H1 (cell line): ENCODE results near the gene OR6N1. TPM values are rescaled to one million over a fixed set of nuclear protein-coding genes. Genes with fewer than 3 reads are reported as not detected.

ENCODE experiments used
- BACH1 ChIP-seq: IDR thresholded peaks from 2 replicates; pipeline ENCODE4 v1.6.1; 2012; ENCODE audit warnings: low read length, improper control_type of control experiment
- BCL11A ChIP-seq, 2 experiments: IDR thresholded peaks; one replicate each; pipeline ENCODE4 v1.6.1; 2011; ENCODE audit warnings: low read depth in 2 of 2, low read length in 2 of 2, mild to moderate bottlenecking in 2 of 2
- CBX8 ChIP-seq: fragments of 300-800, 300-1000 bp; sonication (generic); IDR thresholded peaks from 2 replicates; pipeline ENCODE4 v1.7.1; 2016; ENCODE audit warnings: low read depth, low read length, borderline replicate concordance
- CTBP2 ChIP-seq: IDR thresholded peaks from 2 replicates; pipeline ENCODE4 v1.7.0; 2011; ENCODE audit warnings: borderline replicate concordance, mild to moderate bottlenecking, moderate library complexity, mixed read lengths, low read length; ENCODE audit not compliant: insufficient read depth, insufficient read length
- CTCF ChIP-seq, 3 experiments: IDR thresholded peaks; 1 replicate in 2 of 3; 2 replicates in 1 of 3; pipeline versions ENCODE4 v1.5.1 to v1.6.1; 2011; ENCODE audit warnings: low read length in 3 of 3, mild to moderate bottlenecking in 3 of 3, inconsistent platforms in 2 of 3, low read depth in 1 of 3, moderate library complexity in 1 of 3; ENCODE audit not compliant: insufficient read depth in 1 of 3; ENCODE audit errors: control extremely low read depth in 1 of 3
- RXRA ChIP-seq: IDR thresholded peaks from 2 replicates; pipeline ENCODE4 v1.6.1; 2011; ENCODE audit warnings: low read depth, mild to moderate bottlenecking, low read length, moderate library complexity; ENCODE audit not compliant: insufficient read depth
- TEAD4 ChIP-seq: IDR thresholded peaks from 2 replicates; pipeline ENCODE4 v1.6.1; 2012; ENCODE audit warnings: low read depth, low read length, inconsistent platforms, mixed read lengths
- polyA plus RNA-seq, 7 experiments: library from polyadenylated mRNA; depleted of rRNA in 3 of 7; stranded (reverse) in 5 of 7; unstranded in 2 of 7; fragments of >200 nt in 5 of 7; fragments of 200-250 nt in 2 of 7; gene quantifications; 1 replicate in 5 of 7; 2 replicates in 1 of 7; 4 replicates in 1 of 7; pipeline versions ENCODE4 v1.2.1 to v1.2.3, GENCODE V29; 2011 to 2013; ENCODE audit warnings: missing spikeins in 2 of 7, mixed read lengths in 2 of 7
- total RNA-seq: library from RNA; stranded (reverse); fragmentation: NEBNext Ultra II Directional; extraction: Animal tissue kit (Norgen Biotek cat#: 25700); gene quantifications from 2 replicates; pipeline ENCODE4 v1.2.1, GENCODE V29; 2021

Gene OR6N1
- total and polyA plus RNA-seq, 2 of the 8 experiments (the other 6 are each of a cell fraction or from before 2014, with no cell fraction given): not detected

GRCh38 chr1:158728510-158729225 is 43.3 kb downstream of the OR6N1 start (continued):
- TF ChIP-seq CTCF (IDR thresholded peaks at IDR 0.05; ENCODE audit: control extremely low read depth in 1 of 3, insufficient read depth in 1 of 3, low read depth in 1 of 3, low read length in 3 of 3) (no peak), BCL11A (IDR thresholded peaks at IDR 0.05; ENCODE audit: low read depth in 2 of 2, low read length in 2 of 2) (no peak), RXRA (no peak), TEAD4 (no peak), BACH1 (no peak), CBX8 (no peak), CTBP2 (no peak)
